HG02970 (cell line): ENCODE measurements around the gene MAPK4.
"Not testable (repeated sequence)": the region's sequence is repeated elsewhere in the genome, so short reads cannot be mapped to it uniquely, and the experiment has no call there.

Source experiments
- ATAC-seq: cut with Tn5 transposase; IDR thresholded peaks from one replicate; pipeline ENCODE4 v1.9.1; 2021; ENCODE audit warnings: mild to moderate bottlenecking, moderate library complexity, moderate number of reproducible peaks; ENCODE audit not compliant: unreplicated experiment, low FRiP score

The MAPK4 gene

DNA sequence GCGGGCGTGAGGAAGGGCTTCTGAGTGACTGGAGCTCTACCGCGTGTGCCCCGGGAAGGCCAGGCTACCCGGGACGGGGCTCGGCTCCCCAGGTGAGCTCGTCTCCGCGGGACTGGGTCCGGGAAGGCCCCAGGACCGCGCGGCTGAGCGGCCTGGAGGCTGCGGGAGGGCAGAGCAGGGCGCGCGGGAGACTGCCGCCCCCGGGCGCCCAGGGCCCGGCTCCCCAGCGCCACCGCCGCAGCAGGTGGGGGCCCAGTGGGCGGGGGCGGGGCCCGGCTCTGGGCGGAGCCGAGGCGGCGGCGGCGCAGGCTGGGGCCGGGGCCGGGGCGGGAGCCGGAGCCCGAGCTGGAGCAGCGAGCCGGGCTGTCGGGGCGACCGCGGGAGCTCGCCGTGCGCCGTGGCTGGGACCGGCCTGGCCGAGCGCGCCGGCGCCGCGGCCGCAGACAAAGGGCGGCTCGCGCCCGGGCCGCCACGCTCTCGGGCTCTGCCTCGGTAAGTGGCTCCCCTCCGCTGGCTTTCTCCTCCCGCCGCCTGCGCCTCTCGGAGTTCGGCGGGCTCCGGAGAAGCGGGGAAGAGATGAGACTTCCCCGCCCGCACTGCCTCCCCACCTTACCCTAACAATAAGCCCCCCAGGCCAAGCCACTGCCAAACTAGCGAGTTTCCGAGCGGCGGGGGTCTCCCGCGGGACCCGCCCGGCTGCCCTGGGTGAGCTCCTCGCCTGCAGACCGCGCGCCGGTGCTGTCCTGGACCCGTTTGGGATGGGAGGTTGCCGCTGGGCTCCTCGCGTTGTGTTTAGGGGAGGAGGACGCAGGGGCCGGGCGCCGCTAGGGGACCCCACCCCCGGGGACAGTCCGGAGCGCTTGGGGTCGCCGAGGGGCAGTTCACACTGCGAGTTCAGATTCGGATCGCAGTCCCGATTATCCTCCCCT is at the start of gene MAPK4:
MAPK4 (plus strand) TSS at position 336 of the 929 bp plus-strand sequence. CDS start 103,872 bp downstream, outside the sequence.
- ATAC-seq: no peak

GRCh38 chr18:50517277-50517676 is 42.6 kb upstream of the MAPK4 start:
- ATAC-seq: not testable (repeated sequence)

DNA sequence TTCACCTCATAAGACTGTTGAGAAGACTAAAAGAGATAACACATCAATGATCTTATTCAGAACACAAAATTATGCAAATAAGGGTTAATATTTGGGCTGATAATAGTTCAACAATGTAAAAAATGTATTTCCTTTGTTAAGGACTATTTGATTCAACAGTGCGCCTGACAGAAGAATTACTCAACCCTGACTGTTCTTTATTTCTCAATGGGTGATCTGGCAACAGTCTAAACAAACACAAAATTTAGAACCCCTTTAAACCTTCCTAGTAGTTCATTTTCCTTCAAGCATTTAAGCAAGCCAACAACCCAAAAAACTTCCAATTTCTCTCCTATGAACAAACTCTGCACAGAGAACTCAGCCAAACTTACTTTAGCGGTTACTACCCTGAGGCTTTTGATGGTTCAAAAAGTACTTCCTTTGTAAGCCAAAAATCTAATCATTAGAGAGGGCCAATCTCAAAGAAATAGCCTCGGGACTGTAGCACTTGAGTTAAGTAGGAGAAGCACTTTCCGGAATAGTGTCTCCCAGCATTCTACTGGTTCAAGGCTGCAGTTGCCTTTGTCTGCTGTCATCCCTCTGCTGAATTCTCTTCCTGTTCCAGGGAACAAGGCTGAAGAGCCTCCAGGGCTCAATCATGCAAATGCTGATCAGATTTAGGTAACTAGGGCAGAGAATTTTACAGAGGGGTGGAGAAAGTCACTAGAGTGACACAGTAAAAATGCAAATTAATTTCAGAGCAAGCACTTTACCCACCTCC is 40.9 kb upstream of the MAPK4 start:
- ATAC-seq: no peak

DNA sequence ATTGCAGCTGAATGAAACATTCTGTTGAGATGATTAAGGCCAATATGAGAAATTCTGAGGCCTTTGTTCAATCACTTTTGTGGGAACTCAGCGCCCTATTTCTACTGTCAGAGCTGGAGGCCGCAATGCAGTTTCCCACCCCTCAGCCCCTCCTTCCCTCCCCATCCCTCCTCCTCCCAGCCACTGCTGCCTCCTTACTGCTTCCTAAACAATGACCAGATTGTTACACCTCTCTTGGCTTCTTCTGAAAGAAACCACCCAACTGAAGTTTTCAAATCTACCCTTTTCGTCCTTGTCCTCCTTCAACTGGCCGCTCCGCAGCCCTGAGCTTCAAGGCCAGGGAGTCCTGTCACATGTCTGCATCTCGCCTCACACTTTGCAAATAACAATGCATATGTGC is 36.7 kb upstream of the MAPK4 start:
- ATAC-seq: no peak

DNA sequence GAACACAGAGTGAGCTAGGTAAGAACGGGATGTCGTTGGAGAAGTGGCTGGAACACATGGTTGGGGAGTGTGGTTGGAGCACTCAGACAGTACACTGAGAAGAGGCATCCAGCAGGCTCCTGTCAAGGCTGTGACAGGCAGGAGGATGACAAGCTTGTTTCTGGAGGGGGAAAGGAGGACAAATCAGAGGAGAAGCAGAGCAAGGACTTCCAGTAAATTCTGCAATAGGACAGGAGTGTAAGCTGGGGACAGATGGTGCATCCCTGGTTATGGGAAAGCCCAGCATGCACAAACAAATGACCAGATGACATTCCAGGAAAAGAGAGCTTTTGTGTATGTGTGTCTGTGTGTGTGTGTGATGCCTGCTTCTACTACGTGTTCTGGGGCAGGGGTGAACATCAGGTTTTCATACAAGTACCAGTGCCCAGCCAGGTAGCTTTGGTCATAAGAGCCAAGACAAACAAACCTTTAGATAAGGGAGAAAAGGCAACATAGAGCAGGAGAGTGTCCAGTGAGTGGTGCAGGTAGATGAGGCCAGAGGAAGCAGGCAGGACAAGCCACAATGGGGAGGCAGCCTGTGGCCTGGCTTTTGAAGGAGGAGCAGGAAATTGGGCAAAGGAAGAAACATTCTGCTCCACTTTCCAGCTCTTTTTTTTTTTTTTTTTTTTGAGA is 32.1 kb upstream of the MAPK4 start:
- no peak for ATAC-seq

GRCh38 chr18:50528806-50529205 is 31.1 kb upstream of the MAPK4 start:
- no peak for ATAC-seq

DNA sequence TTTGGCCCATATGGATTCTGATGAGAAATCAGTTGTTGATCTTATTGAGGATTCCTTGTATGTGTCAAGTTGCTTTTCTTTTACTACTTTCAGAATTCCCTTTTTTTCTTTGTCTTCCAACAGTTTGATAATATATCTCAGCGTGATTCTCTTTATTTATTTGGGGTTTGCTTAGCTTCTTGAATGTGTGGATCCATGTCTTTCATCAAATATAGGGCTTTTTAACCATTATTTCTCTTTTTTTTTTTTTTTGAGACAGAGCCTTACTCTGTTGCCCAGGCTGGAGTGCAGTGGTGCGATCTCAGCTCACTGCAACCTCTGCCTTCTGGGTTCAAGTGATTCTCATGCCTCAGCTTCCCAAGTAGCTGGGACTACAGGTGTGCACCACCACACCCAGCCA is 26.1 kb upstream of the MAPK4 start:
- not testable (repeated sequence) for ATAC-seq

GRCh38 chr18:50544476-50544875 is 15.4 kb upstream of the MAPK4 start:
- not testable (repeated sequence) for ATAC-seq

DNA sequence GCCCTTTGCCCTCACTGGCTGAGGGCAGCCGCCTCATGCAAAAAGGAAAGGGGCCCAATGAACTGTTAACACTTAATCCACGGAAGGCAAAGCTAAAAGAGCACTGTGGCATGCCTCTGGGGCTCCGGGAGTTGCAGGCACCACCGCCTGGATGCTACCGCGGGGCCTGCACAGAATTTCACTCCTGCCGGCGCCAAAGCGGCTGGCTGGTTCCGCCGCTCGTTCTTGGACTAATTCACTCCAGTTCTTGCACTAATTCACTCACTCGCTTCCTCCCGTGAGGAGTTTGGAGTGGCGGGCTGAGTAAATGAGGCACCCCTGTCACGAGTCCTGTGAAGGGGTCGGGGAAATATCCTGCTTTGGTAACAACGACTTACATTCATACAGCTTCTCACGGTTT is 14.0 kb upstream of the MAPK4 start:
- no peak for ATAC-seq

DNA sequence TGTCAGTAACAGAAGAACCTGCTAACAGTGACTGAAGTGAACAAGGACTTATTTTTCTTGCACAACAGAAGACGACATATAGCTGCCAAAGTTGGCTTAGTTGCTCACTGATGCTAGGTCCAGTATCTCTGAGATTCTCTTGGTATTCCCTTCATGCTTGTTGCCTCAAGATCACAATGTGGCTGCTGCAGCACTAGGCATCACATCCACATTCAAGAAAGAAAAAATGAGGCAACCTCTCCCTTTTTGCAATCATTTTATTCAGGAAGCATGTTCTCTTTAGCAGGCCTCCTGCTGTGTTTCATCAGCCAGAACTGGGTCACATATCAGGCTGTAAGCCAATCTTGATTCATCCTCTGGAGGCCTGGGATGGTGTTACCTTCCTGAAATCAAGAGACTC is 11.7 kb upstream of the MAPK4 start:
- no peak for ATAC-seq

DNA sequence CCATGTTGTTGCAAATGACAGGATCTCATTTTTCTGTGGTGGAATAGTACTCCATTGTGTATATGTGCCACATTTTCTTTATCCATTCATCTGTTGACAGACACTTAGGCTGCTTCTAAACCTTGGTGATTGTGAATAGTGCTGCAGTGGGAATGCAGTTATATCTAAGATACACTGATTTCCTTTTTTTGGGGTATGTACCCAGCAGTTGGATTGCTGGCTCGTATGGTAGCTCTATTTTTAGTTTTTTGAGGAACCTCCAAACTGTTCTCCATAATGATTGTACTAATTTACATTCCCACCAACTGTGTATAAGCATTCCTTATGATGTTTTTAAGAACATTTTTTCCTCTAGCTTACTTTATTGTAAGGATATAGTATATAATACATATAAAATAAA is 8.2 kb upstream of the MAPK4 start:
- not testable (repeated sequence) for ATAC-seq

DNA sequence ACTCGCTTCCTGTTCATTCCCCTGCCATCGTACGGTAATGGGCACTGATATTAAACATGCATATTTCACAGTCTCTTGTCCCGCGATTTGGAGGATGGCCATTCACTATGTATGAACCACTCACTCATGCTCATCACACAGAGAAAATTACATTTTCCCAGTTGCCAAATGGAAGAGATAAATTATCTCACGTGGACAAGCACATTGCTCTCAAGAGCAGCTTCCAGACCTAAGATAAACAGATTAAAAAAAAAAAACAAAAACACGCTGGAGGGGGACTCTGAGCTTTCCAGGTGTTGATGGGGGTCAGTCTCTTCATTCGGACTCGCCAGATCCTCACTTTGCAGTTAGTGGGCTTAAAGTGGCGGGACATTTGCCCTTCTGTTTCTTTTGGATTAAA is 1.7 kb upstream of the MAPK4 start:
- no peak for ATAC-seq

DNA sequence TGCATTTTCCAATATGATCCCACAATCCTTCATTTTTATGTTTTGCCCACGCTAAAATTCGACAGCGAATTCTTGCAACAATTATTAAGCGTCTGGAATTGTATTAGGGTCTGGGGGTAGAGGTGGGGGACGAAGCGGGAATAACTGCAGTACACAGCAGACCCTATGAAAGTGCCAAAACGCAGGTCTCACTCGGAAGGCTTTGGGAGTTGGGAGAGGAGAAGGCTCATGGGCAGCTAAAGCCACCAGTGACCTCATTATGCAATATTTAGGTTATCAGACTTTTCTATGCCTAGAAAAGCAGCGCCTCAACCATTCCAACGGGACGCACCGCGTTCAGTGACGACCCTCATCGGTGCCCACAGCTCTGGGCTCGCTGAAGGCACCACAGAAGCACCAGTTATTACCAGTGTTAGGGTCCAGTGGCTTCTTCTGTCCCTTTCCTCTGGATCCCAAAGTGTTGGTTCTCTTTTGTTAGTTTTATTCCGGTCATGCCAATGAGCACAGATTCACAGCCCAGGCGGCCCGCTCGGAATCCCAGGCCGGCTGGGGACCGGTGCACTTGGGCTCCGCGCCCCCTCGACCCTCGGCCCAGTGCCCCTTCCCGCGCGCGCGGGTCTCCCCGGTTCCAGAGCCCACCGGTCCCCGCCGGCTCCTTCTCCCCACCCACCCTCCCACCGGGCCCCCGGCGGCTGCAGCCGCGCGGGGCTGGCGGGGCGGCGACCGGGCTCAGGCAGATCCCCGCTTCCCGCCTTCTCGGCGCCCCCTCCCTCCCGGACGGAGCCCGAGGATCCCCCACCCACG is 737 bp upstream of the MAPK4 start:
- ATAC-seq: no peak

GRCh38 chr18:50560681-50561629 is 1.1 kb downstream of the MAPK4 start:
- ATAC-seq: no peak

GRCh38 chr18:50562258-50562657 is 2.4 kb downstream of the MAPK4 start:
- ATAC-seq: not testable (repeated sequence)

GRCh38 chr18:50562686-50563085 is 2.8 kb downstream of the MAPK4 start:
- ATAC-seq: no peak

DNA sequence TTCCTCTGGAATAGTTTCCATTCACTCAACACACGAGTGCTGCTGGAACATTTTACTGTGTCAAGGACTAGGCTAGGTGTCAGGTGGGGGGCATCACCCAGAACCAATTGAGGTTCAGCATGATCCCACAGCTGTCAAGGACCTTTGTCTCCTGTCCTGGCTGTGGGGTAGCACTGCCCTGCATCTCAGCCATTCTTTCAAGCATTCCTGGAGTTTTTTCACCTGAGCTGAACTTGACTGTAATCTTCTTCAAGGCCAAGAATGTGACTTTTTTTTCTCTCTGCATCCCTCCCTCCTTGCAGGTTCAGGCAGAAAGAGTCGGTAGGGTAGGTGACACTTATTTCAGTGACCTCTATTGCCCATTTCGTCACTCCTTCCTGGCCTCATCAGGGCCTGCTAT is 3.5 kb downstream of the MAPK4 start:
- ATAC-seq: no peak

GRCh38 chr18:50569930-50570329 is 10.0 kb downstream of the MAPK4 start:
- no peak for ATAC-seq

GRCh38 chr18:50571606-50572005 is 11.7 kb downstream of the MAPK4 start:
- no peak for ATAC-seq
